Fibroblast of lung (primary cell): ENCODE measurements around the gene UBB. TPM values are rescaled to one million over a fixed set of nuclear protein-coding genes. Genes with fewer than 3 reads are reported as not detected.
A peak's percentile ranks its signal among the peaks of the same experiment; 100 is the strongest.

Experiments used
- DNase-seq, 2 donors: peaks; one replicate each; pipeline versions ENCODE4 v3.0.0 to v3.0.0-alpha.2; 2010; ENCODE audit warnings: low read depth in 2 of 2
- H2AFZ ChIP-seq: 2 replicates; pipeline ENCODE4 v1.5.1; 2012; ENCODE audit warnings: low read length, control low read depth, inconsistent platforms
- H3K27ac ChIP-seq: 2 replicates; pipeline ENCODE4 v1.5.1; 2011; ENCODE audit warnings: low read length, control low read depth; ENCODE audit not compliant: insufficient read depth
- H3K27me3 ChIP-seq: 2 replicates; pipeline ENCODE4 v1.5.1; 2011; ENCODE audit warnings: mild to moderate bottlenecking, low read length; ENCODE audit not compliant: control insufficient read depth, insufficient read depth
- H3K36me3 ChIP-seq: 2 replicates; pipeline ENCODE4 v1.5.1; 2011; ENCODE audit warnings: low read length; ENCODE audit not compliant: control insufficient read depth, insufficient read depth
- H3K4me1 ChIP-seq: 2 replicates; pipeline ENCODE4 v1.5.1; 2011; ENCODE audit warnings: low read length; ENCODE audit not compliant: control insufficient read depth, insufficient read depth; ENCODE audit errors: extremely low read depth
- H3K4me2 ChIP-seq: 2 replicates; pipeline ENCODE4 v1.5.1; 2011; ENCODE audit warnings: low read length, control low read depth; ENCODE audit not compliant: insufficient read depth; ENCODE audit errors: extremely low read depth
- H3K4me3 ChIP-seq, 4 experiments: fragments of 200-600 bp in 1 of 4; sonication (generic) in 1 of 4; replicated peaks in 1 of 4; 2 replicates each; pipeline ENCODE4 v1.5.1; 2011 to 2016; ENCODE audit warnings: low read length in 4 of 4, low read depth in 3 of 4, mild to moderate bottlenecking in 3 of 4, control low read depth in 2 of 4, inconsistent platforms in 1 of 4, mixed read lengths in 1 of 4; ENCODE audit not compliant: insufficient read depth in 1 of 4; ENCODE audit errors: control extremely low read depth in 1 of 4
- H3K79me2 ChIP-seq: 2 replicates; pipeline ENCODE4 v1.5.1; 2012; ENCODE audit warnings: mild to moderate bottlenecking, low read length, inconsistent platforms; ENCODE audit not compliant: control insufficient read depth, insufficient read depth
- H3K9ac ChIP-seq: 2 replicates; pipeline ENCODE4 v1.5.1; 2011; ENCODE audit warnings: mild to moderate bottlenecking, low read length, control low read depth; ENCODE audit not compliant: insufficient read depth
- H3K9me3 ChIP-seq: 2 replicates; pipeline ENCODE4 v1.5.1; 2012; ENCODE audit warnings: low read depth, low read length; ENCODE audit not compliant: control insufficient read depth, insufficient read depth
- H4K20me1 ChIP-seq: 2 replicates; pipeline ENCODE4 v1.5.1; 2011; ENCODE audit warnings: low read length; ENCODE audit not compliant: control insufficient read depth, insufficient read depth; ENCODE audit errors: extremely low read depth
- CTCF ChIP-seq, 2 donors: IDR thresholded peaks in 1 of 2; conservative IDR thresholded peaks in 1 of 2; 1 replicate in 1 of 2; 2 replicates in 1 of 2; pipeline ENCODE4 v1.5.1; 2011 to 2012; ENCODE audit warnings: low read length in 2 of 2, control low read depth in 1 of 2, inconsistent platforms in 1 of 2, low read depth in 1 of 2, mild to moderate bottlenecking in 1 of 2
- EZH2 ChIP-seq: IDR thresholded peaks from 2 replicates; pipeline ENCODE4 v1.5.1; 2012; ENCODE audit warnings: low read length, control low read depth, mild to moderate bottlenecking; ENCODE audit errors: missing control alignments
- polyA plus RNA-seq, 2 donors: library from polyadenylated mRNA; depleted of rRNA in 1 of 2; stranded (reverse) in 1 of 2; unstranded in 1 of 2; fragments of >200 nt; gene quantifications; 2 replicates each; pipeline ENCODE4 v1.2.1, GENCODE V29; 2011 to 2012; ENCODE audit warnings: missing spikeins in 1 of 2
- total RNA-seq: library from RNA; depleted of rRNA; stranded (reverse); fragments of >200 nt; gene quantifications from 2 replicates; pipeline ENCODE4 v1.2.1, GENCODE V29; 2014

UBB gene
- total and polyA plus RNA-seq, 2 donors (not counting 1 experiment from before 2014, with no cell fraction given) = 1,190 to 3,188 TPM

- H4K20me1 ChIP-seq = no peaks in the 10 kb centered on the region
- H2AFZ ChIP-seq = no peak overlapping the region
- TF ChIP-seq CTCF (conservative IDR thresholded peaks at IDR 0.05 in 1 of 2, IDR thresholded peaks at IDR 0.05 in 1 of 2; ENCODE audit: low read depth in 1 of 2, low read length in 2 of 2) (no peak), EZH2 (no peak)
- H3K4me1 ChIP-seq = no peaks in the 10 kb centered on the region
- no peaks in the 10 kb centered on the region for H3K36me3 ChIP-seq
- no peaks in the 10 kb centered on the region for H3K79me2 ChIP-seq
- no peaks in the 10 kb centered on the region for H3K27me3 ChIP-seq
- no peak overlapping the region for H3K27ac ChIP-seq
- DNase-seq = no peak
- H3K4me2 ChIP-seq = no peak overlapping the region
- no peak overlapping the region for H3K4me3 ChIP-seq
- no peak overlapping the region for H3K9ac ChIP-seq
- H3K9me3 ChIP-seq = no peaks in the 10 kb centered on the region
Observed at GRCh38 chr17:16358394-16358793, 22.5 kb upstream of the UBB start.

GRCh38 chr17:16361874-16362273, 19.0 kb upstream of the UBB start:
- H3K9ac ChIP-seq = no peak overlapping the region
- no peaks in the 10 kb centered on the region for H3K79me2 ChIP-seq
- no peak overlapping the region for H3K4me3 ChIP-seq
- H3K9me3 ChIP-seq = no peaks in the 10 kb centered on the region
- H3K27me3 ChIP-seq = no peaks in the 10 kb centered on the region
- H3K4me1 ChIP-seq = no peaks in the 10 kb centered on the region
- no peak for TF ChIP-seq CTCF (conservative IDR thresholded peaks at IDR 0.05 in 1 of 2, IDR thresholded peaks at IDR 0.05 in 1 of 2; ENCODE audit: low read depth in 1 of 2, low read length in 2 of 2)
- TF ChIP-seq EZH2 = no peak
- H3K27ac ChIP-seq = no peak overlapping the region
- no peaks in the 10 kb centered on the region for H4K20me1 ChIP-seq
- no peak overlapping the region for H2AFZ ChIP-seq
- DNase-seq = no peak
- no peaks in the 10 kb centered on the region for H3K36me3 ChIP-seq
- no peak overlapping the region for H3K4me2 ChIP-seq

DNA sequence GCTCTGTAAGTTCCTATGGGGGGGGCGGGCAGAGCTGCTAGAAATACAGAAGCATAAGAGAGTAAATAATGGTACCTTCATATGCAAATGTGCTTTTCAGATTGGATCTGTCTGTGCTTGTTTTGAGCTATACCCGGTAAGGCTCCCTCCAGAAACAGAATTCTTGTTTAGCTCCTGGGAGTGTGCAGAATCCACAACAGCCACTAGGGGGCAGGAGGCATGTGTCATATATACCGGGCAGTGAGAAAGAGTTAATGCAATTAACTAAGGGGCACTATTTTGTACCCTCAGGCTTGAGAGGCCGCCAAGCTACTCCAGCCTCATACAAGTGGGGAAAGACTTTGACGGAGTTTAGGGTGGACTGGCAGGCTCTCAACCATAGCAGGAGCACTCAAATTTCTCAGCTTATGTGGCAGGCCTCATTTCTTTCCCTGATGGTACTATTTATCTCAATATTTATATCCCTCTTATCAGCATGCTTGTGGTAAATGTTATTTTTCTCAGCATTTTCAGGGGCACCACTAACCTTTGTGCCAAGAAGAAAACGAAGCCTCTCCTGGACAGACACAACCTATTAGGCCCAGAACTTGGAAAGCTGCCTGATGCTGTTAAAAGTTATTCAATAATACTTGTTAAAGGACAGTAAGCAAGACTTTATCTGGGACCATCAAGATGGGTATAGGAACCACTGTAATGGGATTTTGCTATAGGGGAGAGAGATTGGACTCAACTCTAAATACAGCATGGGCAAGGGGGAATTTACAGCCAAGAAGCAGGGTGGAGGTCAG, 16.9 kb upstream of the UBB start:
- Histone ChIP-seq H3K9ac (no peak overlapping the region), H3K79me2 (no peaks in the 10 kb centered on the region), H3K4me2 (no peak overlapping the region), H2AFZ (no peak overlapping the region), H3K27me3 (no peaks in the 10 kb centered on the region), H3K9me3 (no peaks in the 10 kb centered on the region), H3K4me3 (no peak overlapping the region), H3K36me3 (no peaks in the 10 kb centered on the region), H3K27ac (no peak overlapping the region), H4K20me1 (no peaks in the 10 kb centered on the region), H3K4me1 (no peaks in the 10 kb centered on the region)
- DNase-seq = peak; percentile 52 to 79
- TF ChIP-seq EZH2 (no peak), CTCF (conservative IDR thresholded peaks at IDR 0.05 in 1 of 2, IDR thresholded peaks at IDR 0.05 in 1 of 2; ENCODE audit: low read depth in 1 of 2, low read length in 2 of 2) (peak; percentile 97 to 98)
